HL-60 (cell line): Measurements from ENCODE around the gene PELI2.

Experiments used
- CTCF ChIP-seq: IDR thresholded peaks from one replicate; pipeline ENCODE4 v1.5.1; 2011; ENCODE audit warnings: low read length, control low read depth, inconsistent platforms; ENCODE audit not compliant: insufficient read depth
- POLR2AphosphoS5 ChIP-seq: IDR thresholded peaks from 2 replicates; pipeline ENCODE4 v1.6.1; 2012; ENCODE audit warnings: low read depth

DNA sequence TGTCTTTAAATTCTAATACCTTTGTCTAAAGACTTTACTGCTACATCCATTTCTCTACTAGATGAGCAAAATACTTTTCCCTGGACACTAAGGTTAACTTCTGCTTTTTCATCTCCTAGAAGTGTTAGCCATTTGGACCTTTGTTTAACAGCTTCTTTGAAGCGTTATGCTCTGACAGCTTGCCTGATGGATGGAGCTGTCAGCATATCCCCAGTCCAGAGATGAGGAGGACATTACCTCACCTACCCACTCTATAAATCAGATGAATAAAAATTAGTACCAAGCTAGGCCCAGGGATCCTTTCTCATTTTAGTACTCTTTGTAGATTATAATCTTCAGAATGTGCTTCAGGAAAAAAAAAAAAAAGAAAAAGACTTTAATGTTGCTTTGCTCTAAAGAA, 222.7 kb downstream of the PELI2 start:
- TF ChIP-seq POLR2AphosphoS5: no peak
- TF ChIP-seq CTCF: no peak
